HuH-7 (cell line): Measurements from ENCODE around the gene LAMTOR1.
A peak's percentile ranks its signal among the peaks of the same experiment; 100 is the strongest.

Experiments used
- DNase-seq: peaks from one replicate; pipeline ENCODE4 v3.0.0; 2011; ENCODE audit warnings: low spot score

LAMTOR1 gene

DNA sequence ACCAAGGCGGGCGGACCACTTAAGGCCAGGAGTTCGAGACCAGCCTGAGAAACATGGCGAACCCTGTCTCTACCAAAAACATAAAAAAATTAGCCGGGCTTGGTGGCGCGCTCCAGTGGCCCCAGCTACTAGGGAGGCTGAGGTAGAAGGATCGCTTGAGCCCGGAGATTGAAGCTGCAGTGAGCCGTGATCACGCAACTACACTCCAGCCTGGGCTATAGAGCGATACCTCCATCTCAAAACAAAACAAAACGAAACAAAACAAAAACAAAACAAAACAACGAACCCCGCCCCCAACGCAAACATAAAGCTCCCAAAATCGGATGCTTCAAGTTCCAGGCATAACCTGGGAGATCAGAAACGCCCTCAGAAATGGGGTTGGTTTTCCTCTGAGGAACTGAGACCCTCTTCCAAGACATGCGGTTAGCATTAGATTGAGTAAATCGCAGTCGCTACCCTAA is 21.9 kb downstream of the LAMTOR1 start:
- DNase-seq = no peak

DNA sequence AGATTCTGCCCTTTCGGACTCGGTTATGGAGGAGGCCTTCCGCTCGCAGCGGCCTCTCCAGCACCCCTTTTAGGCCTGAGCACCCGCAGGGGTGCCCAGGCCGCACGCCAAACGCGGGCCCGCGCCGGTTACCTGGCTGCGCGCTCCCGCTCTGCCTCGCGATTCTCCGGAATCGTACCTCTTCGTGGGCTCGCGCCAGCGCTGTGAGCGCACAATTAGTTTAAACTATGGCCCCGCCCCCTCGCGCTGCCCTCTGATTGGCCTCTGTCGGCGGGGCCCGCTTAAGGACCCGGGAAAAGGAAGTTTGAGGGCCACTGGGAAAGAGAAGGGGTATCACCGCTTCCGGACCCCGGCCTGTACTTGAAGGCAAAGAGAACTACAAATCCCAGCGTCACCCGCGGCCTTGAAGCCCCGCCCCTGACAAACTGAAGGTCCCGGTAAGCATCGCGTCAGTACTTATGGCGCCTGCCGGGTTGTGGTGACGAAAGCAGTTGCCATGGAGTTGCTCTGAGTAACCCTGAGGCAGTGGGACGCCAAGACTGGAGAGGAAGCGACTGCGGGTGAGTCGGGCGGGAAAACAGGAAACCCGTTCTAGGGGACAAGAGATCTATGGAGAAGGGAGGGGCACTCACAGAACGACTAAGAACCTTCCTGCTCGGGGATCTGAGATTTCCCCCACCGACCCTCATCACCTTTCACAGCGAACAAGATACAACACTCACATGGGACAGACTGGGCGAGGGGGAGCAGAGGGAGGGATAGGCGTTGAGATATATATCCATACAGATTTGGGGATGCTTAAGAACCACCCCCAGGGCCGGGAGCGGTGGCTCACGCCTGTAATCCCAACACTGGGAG is 22.5 kb downstream of the LAMTOR1 start, which contains the start of the genes LRRC51 and NUMA1:
LRRC51 (plus strand) TSS at position 525 of the 858 bp plus-strand sequence. CDS start 8,234 bp downstream, outside the sequence.
NUMA1 (minus strand) TSS at position 217 of the 858 bp plus-strand sequence. CDS start 44,599 bp downstream, outside the sequence.
- DNase-seq = peak; percentile 80

DNA sequence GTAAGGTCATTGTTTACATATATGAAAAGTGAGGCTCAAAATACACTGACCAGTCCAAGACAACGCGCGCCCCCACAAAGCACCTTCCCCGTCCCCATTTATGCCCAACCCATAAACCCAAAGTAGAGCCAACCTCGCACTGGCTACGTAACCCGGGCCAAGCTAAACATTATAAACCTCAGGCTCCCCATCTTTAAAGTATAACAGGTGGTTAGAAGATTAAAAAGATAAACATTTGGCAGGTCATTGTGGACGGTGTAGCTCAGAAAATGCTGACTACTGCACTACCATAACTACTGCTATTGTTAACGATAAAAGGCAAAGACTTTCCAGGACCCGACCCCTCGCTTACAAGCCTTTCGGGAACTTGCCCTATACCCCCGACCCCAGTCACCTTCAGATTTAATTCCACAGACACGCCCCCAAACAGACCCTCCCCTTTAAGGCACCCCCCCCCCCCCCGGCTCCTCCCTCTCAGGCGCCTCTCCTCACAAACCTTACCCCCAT is 23.2 kb downstream of the LAMTOR1 start:
- DNase-seq = peak; percentile 52

DNA sequence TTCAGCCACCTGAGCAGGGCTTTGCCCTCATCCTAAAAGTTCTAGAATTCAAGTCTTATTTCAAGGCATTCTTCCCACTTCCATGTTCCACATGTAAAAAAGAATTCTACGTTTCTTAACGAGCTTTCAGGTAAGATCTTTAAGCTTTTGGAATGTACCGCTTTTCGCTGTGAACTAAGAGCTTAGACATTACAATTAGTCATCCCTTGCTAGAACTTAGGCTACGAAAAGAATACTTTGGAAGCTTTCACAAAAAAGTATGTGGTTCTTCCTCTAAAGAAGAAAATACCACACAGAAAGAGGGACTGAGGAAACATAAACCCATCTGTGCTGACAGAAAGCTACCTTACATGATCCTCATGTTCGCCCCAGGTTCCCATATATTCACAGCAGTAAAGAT is 24.6 kb downstream of the LAMTOR1 start:
- DNase-seq = no peak

DNA sequence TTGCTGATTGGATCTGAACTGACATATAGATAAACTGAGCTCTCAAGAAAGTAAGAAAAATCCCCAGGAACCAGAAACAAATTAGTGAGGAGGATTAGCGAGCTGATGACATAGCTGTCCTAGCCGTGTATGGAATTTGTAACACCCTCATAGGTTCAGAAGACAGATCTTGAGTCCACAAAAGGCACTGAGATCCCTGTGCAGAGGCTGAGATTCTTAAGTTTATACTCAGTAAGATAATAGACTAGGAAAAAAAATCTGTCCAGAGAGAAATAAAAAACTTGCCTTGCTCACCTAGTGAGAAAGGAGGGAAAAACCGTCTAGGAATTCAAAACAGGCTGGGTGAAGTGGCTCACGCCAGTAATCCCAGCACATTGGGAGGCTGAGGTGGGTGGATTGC is 27.3 kb downstream of the LAMTOR1 start:
- DNase-seq = no peak

DNA sequence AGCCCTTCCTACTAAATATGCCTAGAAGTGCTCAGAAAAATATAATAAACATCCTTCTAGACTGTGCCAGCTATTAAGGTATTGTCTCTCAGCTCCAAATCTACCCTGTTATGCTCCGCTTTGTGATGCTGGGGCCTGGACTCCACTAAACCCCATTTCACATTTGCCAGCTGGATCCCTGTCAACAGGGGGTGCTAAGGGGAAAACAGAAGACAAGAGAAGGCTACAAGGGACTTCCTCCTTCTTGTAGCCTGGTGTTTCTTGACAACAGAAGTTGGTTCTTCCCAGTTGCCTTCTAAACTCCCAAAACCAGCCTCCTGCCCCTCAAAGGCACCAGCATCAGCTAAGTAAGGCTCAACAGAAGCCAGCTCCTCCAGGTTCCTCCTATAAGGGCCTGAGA is 28.0 kb downstream of the LAMTOR1 start:
- DNase-seq = no peak

DNA sequence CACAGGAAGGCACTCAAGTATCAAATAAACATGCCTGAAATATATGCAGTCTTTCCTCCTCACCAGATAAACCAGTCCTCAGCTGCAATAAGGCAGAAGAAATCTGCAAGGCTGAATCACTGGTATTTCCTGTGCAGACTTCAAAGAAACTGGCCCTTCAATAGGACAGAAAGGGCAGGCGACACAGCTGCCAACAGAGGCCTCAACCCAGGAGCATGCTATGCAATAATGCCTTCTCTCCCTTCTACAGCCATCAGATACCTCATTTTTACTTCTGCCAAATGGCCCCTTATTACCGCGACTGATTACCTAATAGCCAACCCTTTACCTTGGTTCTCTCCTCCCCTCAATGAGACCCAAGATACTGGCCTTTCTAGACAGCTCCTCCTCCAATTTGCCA is 30.7 kb downstream of the LAMTOR1 start:
- no peak for DNase-seq

DNA sequence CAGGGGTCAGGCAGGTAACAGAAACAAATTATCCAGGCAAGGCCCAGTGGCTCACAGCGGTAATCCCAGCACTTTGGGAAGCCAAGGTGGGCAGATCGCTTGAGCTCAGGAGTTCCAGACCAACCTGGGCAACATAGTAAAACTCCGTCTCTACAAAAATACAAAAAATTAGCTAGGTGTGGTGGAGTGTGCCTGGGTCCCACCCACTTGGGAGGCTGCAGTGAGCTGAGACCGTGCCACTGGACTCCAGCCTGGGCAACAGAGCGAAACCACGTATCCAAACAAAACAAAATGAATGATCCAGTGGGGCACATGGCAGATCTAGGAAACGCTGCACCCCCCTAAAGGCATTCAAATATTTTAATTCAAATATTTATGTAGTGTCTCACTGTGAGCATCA is 32.6 kb downstream of the LAMTOR1 start:
- no peak for DNase-seq

DNA sequence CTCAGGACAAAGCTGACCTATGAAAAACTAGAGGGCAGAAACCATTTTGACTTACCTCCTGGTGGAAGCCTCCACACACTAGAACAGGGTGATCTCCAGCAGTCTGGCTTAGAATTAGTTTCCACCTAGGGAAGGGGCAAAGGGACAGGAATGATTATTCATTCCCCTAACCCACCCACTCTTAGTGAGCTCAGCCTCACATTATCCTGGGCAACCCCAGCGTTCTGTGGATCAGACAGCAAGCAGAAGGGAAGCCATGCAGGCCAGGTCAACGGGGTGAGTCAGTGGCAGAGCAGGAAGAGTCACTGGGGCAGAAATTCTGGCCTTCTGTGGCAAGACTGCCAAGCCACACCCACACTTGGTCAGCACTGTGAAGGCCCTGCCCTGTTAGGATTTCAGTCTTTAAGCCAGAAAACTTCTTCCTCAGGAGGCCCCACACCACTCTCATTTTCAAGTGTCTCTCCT is 33.3 kb downstream of the LAMTOR1 start:
- DNase-seq = no peak

DNA sequence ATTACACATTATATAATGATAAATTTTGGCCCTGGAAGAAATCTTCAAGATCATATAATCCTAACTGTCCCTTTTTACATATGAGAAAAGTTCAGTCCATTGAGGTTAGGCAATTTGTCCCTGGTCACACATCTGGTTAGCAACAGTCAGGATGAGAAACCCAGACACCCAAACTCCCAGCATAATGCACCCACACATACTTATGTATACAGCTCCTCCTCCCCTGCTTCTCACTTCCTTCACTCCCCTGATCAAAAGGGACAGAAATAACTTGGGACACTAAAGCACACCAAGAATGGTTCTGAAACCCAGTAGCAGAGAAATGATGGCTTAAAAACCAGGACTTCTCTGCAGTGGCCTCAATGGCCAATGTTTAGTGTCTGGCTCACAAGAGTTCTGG is 33.9 kb downstream of the LAMTOR1 start:
- DNase-seq = no peak

DNA sequence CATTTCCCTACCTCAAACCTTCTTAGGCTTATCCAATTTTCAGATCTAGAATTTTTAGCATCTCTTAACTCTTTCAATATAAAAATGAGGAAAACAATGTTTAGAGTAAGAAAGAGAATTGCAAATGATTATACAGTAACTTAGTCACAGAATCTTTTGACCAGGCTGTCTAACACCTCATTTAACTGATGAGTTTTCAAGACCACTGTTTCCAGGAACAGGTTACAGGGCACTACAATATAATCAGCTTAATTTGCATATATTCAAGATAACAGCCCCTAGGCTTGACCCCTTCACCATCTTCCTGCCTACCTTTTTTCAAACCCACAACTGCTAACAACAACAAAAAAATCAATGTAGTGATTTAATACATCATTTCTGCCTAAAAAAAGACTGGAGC is 35.4 kb downstream of the LAMTOR1 start:
- DNase-seq = no peak

DNA sequence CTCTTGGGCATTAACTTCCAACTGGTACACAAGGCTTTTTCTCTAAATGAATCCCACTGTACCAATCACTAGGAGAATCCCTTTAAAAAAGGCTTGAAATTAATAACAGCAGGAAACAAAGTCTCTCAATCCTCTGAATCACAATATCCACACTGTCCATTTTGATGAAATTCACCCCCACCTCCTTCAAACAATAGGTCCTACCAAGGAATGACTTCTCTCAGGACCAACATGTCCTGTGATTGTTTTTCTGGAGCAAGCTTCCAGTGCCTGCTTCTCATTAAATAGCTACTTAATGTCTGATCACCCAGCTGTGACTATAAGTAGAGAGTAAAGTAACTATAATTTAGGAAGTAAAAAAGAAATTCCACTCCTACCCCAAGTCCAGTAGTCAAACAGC is 35.8 kb downstream of the LAMTOR1 start:
- DNase-seq = no peak

DNA sequence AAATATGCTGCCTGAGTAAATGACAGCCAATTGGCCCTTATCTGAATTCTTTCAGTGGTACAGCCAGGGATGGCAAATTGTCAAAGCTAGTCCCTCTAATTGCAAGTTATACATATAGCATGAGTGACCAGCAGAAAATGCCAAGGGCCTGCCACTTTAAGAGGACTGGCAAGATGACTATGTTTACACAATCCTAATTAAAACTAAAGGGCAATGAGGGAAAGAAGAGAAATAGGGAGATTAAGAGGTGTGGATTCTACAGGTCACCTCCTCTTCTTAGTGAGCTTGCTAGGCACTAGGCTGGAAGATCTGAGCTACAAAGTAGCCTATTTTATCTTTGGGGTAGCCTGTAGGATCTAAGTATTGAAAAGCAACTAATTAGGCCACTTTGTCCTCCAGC is 36.2 kb downstream of the LAMTOR1 start:
- no peak for DNase-seq

DNA sequence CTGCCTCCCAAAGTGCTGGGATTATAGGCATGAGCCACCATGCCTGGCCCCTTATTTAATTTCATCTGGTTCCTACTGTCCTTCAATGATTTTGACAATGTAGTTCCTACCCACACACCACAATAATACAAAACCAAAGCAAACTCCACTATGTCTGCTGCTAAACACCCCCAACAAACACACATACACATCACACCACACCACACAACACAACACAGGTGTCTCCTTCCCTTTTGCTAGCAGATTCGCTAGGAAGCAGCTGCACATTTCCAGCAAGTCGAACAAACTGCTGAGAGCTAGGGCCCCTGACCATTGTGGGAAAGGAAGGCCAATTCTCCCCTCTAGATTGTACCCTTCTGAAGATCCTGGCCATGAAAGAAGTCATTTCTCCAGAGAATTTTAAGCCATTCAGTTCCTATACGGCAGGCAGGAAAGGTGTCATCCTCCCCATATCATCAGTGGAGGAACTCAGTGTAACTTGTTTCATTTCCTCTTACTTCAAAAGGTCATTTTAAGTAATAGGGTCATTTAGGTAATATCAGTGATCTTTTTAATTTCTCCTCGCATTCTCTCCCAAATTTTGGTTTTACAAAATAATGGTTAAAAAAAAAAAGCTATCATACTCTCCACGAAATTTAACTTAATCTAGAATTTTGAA is 41.2 kb downstream of the LAMTOR1 start:
- DNase-seq = no peak

DNA sequence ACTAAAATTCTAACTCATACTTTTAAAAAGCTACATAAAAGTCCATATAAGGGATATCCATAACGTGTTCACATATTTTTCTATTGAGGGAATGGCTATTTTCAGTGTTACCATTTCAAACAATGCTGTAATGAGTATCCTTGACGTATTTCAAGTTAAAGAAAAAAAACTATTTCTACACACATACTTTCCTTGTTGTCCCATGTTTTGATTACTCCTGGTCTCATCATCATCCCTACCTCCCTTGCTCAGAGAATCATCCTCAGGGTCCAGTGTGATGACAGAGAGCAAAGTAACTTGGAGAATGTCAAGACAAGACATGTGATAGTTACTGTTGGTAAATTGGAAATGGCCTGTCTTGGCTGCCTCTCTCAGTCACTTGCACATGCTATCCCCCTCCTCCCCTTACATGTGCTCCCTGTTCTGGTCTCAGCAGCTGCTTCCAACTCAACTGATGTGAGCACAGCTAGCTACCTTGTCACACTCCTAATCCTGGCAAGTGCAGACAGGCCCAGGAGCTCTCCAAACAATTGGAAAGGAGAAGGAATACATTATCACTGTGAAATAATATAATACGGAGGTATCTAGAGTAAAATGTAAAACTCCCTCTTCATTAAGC is 44.6 kb downstream of the LAMTOR1 start:
- DNase-seq = no peak

DNA sequence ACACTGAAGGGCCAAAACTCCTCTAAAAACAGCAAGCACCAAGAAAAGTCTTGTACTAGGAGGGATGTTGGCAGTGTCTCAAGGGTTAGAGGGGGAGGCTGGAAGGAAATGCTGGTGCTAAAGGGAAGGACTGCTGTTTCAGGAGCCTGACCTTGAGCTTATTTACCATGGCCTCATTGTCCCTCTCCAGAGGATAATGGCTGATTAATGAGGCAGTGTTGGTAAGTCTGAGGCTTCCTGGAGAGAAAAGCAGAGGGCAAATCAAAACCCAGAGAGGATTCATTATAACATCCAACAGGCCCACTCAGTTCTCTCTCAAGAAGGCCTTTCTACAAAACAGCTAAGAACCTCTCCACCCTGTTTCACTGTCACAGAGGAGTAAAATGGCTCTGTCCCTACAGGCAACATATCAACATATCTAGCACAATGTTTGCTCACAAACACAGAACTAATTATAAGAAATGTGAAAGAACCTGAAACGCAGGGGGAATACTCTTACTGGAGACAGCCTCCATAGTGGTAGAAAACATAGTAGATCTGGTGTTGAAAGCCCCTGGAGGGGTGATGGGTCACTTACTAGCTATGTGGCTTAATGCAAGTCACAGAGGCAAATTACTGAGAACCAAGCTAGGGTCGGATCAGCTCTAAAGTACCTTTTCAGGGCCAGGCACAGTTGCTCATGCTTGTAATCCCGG is 54.2 kb downstream of the LAMTOR1 start:
- DNase-seq = no peak
